GM21619 (cell line): ENCODE results near the gene TPPP.
"Not testable (repeated sequence)": the region's sequence is repeated elsewhere in the genome, so short reads cannot be mapped to it uniquely, and the experiment has no call there.

ENCODE experiments used
- ATAC-seq: cut with Tn5 transposase; IDR thresholded peaks from one replicate; pipeline ENCODE4 v1.9.1; 2021; ENCODE audit not compliant: unreplicated experiment

The TPPP gene

GRCh38 chr5:678521-678920 lies 14.6 kb downstream of the TPPP start:
- ATAC-seq: not testable (repeated sequence)

DNA sequence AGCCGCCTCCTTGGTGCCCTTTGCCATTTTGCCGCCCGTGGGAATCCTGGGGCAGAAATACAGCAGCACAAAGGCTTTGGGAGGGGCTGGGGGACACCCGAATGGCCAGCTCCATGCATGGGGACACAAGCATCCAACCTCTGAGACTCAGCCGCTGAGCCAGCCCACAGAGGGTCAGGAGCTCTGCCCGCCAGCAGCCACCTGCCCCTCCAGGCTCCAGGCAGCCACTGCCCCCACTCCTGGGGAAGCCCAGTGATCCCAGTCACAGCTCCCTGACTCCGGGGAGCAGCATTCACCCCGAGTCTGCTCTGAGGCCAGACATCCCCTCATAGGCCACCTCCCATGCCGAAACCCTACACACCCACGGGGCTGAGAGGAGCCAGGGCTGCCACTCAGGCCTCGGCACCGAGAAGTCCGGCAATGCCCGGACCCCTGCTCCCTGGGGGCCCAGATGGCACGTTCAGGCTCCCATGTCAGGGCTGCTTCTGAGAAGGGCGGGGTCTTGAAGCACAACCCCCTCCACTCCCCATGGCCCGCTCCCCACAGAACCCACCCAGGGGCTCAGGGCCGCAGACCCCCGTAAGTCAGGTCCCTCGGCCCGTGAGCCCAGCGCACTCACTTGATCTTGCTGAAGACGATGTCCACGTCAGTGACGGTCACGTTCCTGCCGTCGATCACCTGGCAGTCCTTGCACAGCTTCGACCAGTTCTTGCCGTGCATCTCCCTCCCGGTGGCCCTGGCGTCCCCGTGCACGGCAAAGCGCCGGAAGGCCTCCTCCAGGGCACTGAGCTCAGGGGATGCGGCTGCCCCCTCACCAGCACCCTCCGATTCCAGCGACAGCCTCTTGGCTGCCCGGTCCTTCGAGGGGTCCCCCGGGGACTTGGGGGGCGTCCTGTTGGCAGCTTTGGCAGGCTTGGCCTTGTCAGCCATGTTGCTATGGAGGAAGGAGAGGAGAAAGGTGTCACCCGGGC lies 15.7 kb downstream of the TPPP start:
- no peak for ATAC-seq

GRCh38 chr5:676699-677076 lies 16.5 kb downstream of the TPPP start:
- ATAC-seq: no peak

GRCh38 chr5:675871-676698 lies 17.1 kb downstream of the TPPP start:
- no peak for ATAC-seq

- ATAC-seq: no peak
Measured at GRCh38 chr5:675111-675870, 17.9 kb downstream of the TPPP start.

GRCh38 chr5:674630-675011 lies 18.5 kb downstream of the TPPP start:
- ATAC-seq: no peak

GRCh38 chr5:673831-674629 lies 19.1 kb downstream of the TPPP start:
- ATAC-seq: no peak

- ATAC-seq: no peak
Measured at GRCh38 chr5:673161-673830, 19.9 kb downstream of the TPPP start.

DNA sequence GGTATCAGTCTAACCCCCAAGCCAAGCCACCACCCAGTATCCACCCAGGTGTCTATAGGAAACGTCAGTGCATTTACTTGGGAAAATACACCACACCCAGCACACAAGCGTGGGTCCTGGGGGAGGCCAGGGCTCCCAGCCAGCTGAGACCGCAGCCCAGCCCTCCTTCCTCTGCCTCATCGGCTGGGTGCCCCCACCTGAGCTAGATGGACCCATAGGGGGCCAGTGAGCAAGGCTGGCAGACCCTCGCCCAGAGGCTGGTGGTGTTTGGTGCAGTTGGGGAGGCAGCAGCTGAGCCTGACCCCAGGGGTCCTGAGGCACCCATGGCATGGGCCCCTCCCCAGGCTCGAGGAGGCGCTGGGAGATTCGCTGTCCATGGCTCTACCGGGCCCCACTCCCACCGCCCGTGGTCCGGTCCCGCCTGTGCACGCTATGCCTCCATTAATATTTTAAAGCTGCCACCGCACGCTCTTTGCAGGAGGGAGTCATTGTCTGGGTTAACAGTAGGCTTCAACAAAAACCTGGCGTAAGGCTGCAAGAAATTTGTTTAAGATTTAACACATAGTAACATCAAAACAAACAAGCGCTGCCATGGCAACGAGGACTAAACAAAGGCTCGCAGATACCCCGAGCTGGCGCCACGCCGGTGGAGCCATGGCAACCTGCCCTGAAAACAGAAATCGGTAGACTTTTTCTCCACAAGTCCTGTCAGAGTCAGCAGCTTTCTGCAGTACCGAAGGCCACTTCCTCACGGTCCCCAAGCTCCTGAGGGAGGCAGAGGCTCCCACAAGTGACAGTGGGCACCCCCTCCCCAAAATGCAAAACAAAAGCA lies 20.6 kb downstream of the TPPP start:
- ATAC-seq: no peak

GRCh38 chr5:671459-672328 lies 21.5 kb downstream of the TPPP start:
- ATAC-seq: peak; percentile 56

GRCh38 chr5:670396-671270 lies 22.5 kb downstream of the TPPP start:
- no peak for ATAC-seq

DNA sequence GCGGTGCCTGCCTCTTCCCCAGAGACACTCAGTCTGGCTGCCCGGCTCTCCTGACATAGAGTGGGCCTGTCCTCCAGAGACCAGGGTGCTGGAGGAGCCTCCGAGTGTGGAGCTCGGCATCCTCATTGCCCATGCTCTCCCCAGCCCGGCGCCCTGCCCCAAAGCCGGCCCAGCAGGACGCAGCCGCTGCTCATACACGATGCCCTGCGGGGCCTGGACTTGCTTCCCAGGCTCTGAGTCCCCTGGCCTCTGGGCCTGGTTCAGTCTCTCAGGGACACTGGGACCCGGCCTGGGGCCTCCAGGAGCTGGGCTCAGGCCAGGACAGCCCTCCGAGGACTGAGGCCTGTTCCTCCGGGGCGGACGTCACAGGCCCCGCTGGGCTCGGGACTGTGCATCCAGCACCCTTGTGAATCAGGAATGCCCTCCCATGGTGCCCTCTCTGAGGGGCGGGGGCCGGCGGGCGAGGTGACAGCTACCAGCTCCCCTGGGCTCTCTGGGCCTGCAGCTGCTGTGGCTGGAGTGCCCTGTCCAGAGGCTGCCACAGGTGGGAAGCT lies 23.2 kb downstream of the TPPP start:
- ATAC-seq: no peak

DNA sequence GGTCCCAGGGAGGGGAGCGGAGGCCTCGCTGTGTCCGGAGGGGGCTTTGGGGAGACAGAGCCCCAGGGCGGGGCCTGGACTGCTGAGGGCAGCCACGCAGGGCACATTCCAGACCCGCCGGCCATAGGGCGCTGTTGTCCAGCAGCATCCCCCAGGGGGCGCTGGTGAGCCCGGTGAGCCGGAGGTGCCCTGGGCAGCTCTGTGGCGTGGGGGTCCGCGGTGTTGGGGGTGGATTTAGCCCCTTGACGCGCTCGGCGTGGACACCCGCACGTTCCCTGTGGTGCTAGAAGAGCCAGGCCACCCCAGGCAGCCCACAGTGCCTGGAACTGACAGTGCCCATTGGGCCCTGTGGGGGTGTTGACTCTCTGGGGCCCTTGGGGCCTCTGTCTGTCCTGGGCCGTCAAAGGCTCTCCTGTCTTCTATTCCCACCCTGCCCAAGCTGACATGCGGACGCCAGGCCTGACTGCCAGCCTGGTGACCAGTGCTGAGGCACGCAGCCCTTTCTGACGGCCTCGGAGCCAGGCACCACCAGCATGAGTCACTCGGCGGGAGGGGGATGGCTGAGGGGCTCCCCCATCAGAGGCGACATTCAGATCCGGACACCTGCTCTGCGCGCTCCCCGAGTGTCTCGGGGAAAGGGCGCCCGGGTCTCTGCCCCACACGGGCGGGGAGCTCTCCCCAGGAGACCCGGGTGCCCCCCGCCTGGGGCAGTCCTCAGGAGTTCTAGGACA lies 23.9 kb downstream of the TPPP start:
- no peak for ATAC-seq

DNA sequence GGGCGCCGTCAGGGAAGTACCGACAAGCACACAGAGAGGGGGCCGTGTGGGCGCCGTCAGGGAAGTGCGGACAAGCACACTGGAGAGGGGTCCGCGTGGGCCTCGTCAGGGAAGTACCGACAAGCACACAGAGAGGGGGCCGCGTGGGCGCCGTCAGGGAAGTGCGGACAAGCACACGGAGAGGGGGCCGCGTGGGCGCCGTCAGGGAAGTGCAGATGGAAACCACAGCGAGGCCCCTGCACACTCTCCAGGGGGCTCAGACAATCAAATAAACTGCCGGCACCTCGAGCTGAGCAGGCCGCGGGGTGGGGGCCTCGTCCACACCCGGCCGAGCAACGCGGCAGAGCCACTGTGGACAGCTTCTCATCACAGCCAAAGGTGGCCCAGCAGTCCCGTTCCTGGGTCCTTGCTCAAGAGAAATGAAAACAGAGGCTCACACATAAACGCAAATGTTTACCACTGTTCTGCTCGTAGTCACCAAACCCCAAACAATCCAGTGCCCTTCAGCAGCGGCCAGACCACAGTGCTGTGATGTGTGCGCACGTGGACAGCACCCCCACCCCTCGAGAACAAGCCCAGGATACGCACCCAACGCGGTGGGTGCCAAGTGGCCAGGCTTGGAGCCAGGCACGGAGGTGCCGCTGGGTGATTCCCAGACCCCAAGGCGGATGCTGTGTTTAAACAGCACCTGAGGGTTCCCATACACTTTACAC lies 24.7 kb downstream of the TPPP start:
- ATAC-seq: no peak

DNA sequence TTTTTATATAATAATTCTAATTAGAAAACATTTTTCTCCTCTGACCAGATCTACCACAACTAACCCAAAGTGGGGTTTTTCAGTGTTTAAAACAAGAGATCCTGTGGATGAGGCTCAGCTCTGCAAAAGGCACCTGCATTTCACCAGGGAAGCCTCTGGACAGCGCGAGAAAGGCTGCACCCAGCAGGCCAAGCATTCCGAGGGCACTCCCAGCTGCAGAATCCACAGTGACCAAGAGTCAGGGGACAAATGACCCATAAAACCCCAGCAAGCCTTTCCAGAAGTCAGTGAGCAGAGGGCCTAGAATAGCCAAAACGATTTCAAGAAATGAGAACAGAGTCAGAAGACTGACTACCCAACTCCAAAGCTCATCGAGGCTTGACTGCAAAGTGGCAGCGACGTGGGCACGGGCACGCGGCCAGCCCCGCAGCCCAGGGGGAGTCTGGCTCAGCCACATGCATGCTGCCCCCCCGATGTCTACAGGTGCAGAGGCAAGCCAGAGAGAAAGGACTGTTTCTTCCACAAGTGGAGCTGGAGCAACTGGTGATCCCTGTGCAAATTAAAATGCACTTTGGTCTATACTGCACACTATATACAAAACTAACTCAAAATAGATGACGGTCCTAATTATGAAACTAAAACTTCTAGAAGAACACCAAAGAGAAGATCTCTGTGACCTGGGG lies 26.2 kb downstream of the TPPP start:
- ATAC-seq: no peak
